GM12873 (cell line): ENCODE results near the gene TNIK.

Source experiments
- TF ChIP-seq, protein P1 (sequence below): IDR thresholded peaks from 2 replicates; pipeline ENCODE4 v1.5.1; 2012; ENCODE audit warnings: low read depth, mild to moderate bottlenecking, moderate library complexity, low read length, control low read depth; ENCODE audit not compliant: insufficient read depth; ENCODE audit errors: missing control alignments

Gene TNIK

DNA sequence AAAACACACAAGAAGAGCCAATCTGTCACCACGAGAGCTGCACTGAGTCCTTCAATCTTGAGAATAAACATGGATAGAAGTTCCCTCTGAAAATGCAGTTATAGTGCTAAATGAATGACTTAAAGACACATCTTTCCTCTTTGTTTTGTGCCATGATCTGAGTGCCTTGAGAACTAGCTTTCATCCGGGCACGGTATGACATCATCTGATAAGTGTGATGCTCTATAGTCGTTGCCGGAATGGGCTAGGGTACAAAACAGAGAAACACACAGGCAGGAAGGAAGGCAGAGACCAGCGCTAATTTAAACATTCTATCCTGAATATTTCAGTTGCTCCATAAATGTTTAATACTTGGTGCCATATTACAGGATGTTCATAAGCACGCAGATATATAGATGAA lies 146.5 kb downstream of the TNIK start:
- TF ChIP-seq, protein P1, sequence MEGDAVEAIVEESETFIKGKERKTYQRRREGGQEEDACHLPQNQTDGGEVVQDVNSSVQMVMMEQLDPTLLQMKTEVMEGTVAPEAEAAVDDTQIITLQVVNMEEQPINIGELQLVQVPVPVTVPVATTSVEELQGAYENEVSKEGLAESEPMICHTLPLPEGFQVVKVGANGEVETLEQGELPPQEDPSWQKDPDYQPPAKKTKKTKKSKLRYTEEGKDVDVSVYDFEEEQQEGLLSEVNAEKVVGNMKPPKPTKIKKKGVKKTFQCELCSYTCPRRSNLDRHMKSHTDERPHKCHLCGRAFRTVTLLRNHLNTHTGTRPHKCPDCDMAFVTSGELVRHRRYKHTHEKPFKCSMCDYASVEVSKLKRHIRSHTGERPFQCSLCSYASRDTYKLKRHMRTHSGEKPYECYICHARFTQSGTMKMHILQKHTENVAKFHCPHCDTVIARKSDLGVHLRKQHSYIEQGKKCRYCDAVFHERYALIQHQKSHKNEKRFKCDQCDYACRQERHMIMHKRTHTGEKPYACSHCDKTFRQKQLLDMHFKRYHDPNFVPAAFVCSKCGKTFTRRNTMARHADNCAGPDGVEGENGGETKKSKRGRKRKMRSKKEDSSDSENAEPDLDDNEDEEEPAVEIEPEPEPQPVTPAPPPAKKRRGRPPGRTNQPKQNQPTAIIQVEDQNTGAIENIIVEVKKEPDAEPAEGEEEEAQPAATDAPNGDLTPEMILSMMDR, result no peak

- TF ChIP-seq, protein P1, result no peak
Observed at GRCh38 chr3:171312741-171313140, 147.5 kb downstream of the TNIK start.

- TF ChIP-seq, protein P1, result no peak
Observed at GRCh38 chr3:171311784-171312183, 148.4 kb downstream of the TNIK start.

DNA sequence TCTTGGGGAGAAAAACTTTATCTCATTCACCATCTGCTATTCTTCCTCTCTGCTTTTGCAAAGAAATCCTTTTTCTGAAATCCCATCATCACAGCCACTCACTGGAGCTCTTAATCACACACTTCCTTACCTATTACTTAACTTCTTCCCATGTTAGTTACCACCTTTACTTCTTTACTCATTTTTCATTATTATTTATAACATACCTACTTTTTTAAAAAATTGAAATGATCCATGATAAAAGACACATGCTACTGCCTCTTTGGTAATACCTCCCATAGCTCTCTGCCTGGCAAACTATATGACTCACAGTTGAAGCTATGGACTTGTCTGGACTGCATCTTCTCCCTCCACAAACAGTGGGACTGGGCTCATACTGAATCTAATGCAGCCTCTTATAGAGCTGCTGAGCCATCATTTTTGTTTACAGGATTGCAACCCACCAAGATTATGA lies 150.3 kb downstream of the TNIK start:
- TF ChIP-seq, protein P1, result no peak

- TF ChIP-seq, protein P1, result no peak
Observed at GRCh38 chr3:171307988-171308387, 152.2 kb downstream of the TNIK start.

DNA sequence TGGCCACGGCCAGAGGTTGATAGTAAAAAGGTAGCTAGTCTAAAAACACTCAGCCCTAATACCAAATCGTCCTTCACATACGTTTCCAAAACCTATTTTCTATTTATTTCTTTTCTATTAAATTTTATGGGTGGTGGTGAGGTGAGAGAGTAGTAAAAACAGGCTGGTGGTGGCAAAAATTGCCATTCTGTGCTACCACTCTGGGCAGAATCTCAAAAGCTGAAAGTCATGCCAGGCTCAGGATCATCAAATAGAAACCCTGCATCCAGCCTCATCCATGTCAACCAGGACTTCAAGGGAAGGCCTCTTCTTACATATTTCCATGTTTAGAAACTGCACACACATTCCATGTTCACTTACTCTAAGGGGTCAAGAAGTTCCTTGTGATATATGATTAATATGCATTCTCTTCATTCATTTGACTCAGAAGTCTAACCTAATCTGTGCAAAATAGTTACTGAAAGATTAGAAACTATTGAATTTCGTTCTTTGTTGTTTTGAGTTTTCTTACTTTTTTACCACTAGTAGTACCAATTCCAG lies 153.1 kb downstream of the TNIK start:
- TF ChIP-seq, protein P1, result no peak

DNA sequence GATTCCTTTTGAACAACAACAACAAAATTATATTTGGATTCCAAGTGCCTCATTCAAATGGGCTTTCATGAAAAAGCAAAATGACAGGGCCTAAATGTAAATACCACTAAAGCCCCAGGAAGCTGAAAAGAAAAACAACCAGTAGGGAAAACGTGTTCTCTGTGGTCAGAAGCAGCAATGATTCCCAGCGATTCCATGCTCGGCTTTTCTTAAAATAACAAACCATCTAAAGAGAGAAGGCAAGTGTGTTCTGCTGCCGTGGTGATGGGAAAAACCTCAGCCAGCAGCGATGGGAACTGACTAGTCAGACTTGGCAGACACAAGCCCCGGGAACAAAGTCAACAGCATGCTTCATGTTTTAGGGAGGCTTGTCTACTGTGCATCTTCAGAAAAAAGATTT lies 153.6 kb downstream of the TNIK start:
- TF ChIP-seq, protein P1, result no peak
